HUDEP-2 (cell line): ENCODE results near the gene HCN2.

Experiments used
- DNase-seq, 76 experiments: peaks; one replicate each; lab custom pipeline; 2025; ENCODE audit not compliant: unreplicated experiment in 76 of 76; lab: John Stamatoyannopoulos, UW

HCN2 gene

DNA sequence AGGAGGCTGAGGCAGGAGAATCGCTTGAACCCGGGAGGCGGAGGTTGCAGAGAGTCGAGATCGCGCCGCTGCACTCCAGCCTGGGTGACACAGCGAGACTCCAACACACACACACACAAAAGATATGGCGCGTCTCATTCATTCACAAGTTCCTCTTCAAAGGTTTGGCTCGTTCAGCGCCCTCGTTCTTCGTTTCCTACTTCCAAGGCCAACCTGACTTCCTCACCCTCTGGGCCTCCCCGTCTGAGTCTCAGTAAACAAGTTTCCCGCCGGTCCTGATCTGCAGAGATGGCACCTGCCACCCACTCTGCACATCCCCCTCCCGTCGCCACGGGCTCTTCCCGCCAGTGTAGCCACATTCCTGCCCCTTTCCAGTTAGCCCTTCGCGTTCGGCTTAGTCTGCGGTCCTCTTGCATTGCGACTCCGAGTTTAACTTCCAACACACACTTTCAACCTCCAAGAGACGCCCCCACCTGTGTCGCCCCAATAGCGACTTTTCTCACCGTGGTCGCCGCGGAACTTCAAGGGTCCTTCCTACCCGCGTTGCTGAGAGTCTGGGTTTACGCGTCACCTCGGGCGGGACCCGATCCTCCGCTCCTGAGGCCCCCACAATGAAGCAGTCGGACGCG lies 18.6 kb upstream of the HCN2 start:
- peak in 61 of 76 experiments; percentile 40 to 96 (median 68) for DNase-seq

DNA sequence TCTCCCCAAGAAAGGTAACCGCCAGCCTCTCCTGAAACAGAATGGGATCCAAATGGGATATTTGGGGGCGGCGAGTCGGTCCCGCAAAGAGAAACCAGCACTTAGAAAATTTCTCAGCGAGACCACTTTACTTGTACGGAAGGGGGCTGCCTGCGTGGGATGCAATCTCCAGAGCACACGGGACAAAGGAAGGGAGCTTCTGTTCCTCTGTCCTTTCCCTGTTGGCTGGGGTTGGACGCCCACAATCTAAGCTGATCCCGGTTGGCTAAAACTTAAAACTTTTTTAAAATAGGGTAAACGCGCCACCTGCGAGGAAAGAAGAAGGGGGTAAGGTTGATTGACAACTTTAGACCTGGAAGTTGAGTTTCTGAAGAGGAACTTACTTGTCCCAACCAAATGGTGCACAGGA lies 18.1 kb upstream of the HCN2 start:
- DNase-seq: peak in 46 of 76 experiments; percentile 12 to 83 (median 61)

DNA sequence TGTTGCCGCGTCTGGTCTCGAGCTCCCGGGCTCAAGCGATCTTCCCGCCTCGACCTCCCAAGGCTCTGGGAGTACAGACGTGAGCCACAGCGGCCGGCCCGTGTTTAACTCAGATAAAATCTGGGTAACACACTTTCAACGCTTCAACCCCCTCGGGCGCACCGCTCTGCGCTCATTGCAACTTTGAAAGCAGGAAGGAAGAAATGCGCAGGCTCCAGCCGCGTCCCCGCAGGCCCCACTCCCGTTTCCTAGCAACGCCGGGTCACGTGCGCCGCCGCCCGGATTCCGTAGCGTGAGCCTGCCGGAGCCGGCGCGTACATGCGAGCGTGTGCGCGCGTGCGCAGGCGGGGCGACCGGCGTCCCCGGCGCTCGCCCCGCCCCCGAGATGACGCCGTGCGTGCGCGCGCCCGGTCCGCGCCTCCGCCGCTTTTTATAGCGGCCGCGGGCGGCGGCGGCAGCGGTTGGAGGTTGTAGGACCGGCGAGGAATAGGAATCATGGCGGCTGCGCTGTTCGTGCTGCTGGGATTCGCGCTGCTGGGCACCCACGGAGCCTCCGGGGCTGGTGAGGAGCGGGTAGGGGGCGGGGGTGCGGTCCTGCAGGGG lies 17.4 kb upstream of the HCN2 start, which contains the start of gene BSG:
Gene BSG (plus strand): TSS at position 457 of the 603 bp plus-strand sequence. CDS start 39 bp downstream, at position 496.
- peak; percentile 84 to 100 (median 99) for DNase-seq

DNA sequence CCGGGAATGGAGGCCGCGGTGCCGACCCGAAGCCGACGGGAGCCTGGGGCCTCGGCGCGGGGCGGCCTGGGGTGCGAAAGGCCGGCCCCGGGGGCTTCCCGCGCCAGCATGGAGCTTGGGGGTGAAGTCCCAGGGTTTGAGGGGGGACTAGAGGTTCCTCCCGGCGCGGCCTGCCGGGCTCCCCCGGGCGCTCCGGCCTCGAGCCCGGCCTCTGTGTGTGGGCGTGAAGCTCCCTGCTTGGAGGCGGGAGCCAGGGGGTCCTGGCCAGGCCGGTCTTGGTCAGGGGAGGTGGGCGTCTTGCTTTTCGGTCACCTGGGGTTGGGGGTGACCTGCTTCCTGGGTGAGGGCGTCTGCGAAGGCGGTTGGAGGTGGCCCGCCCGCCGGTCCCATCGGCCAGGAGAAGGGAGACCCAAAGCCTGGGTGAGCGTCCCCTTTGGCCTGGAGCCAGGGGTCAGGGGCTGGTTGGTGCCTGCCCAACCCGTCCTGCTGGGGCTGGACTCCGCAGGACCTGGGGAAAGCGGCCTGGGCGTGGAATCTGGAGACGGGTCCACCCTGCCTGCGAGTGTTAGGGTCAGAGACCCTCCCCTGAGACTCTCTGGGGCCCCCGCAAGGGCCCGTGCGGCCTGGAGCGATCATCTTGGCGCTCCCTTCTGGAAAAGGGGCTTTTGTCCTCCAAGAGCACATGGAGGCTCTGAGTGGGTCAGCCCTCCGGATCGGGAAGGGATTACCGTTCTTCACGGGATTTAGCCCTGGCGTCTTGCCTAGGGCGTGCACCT lies 16.8 kb upstream of the HCN2 start:
- DNase-seq: peak in 35 of 76 experiments; percentile 15 to 77 (median 39)

DNA sequence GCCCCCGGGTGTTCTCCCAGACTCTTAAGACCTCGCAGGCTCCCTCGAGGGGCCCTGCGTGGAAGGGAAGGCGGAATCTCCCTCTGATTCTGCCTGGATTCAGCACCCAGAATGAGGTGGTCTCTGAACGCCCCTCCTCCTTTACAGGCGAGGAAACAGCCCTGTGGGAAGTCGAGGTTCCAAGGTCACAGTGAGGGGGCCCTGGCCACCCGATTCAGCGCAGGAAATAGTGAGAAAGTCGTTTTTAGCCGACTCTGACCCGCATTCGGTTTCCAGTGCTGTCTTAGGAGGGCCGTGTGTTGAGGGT lies 16.2 kb upstream of the HCN2 start:
- peak in 3 of 76 experiments; percentile 18 to 31 (median 28) for DNase-seq

DNA sequence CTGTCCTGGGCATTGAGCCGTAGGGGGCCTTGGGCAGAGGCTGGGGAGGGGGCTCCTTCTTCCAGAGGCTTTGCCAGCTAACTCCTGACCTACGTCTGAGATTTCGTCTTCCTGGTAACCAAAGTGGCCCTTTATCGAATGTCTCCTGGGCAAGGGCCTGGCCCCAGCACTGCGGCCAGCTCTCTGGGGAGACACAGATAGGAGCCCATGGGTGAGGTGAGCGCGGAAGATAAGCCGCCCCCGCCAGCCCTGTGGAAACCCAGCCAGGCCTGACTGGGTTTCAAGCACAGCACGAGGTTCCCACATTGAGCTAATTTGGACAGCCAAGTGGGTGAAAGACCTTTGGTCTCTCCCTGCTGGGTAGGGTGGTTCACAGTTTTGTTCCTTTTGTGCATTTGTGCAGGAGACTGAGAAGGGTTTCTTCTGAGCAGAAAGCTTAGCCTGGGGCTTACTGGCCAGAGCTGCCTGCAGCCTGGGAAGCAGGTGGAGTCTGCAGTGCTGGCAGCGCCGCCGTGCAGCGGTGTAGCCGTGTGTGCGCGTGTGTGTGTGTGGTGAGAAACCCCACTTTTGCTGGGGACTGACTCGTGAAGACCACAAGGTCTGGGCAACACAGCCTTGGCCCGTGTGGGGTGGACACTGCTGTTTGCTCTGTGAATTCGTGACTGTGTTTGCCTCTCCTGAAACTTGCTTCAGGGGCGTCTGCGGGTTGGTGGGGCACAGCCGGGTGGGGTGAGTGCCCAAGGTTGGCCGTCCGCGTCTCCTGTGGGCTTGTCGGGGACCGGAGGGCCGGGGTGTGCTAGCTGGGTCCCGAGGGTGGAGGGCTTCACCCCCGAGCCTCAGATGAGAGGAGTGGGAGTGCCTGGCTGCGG lies 14.8 kb upstream of the HCN2 start:
- DNase-seq: peak in 75 of 76 experiments; percentile 70 to 98 (median 95)

DNA sequence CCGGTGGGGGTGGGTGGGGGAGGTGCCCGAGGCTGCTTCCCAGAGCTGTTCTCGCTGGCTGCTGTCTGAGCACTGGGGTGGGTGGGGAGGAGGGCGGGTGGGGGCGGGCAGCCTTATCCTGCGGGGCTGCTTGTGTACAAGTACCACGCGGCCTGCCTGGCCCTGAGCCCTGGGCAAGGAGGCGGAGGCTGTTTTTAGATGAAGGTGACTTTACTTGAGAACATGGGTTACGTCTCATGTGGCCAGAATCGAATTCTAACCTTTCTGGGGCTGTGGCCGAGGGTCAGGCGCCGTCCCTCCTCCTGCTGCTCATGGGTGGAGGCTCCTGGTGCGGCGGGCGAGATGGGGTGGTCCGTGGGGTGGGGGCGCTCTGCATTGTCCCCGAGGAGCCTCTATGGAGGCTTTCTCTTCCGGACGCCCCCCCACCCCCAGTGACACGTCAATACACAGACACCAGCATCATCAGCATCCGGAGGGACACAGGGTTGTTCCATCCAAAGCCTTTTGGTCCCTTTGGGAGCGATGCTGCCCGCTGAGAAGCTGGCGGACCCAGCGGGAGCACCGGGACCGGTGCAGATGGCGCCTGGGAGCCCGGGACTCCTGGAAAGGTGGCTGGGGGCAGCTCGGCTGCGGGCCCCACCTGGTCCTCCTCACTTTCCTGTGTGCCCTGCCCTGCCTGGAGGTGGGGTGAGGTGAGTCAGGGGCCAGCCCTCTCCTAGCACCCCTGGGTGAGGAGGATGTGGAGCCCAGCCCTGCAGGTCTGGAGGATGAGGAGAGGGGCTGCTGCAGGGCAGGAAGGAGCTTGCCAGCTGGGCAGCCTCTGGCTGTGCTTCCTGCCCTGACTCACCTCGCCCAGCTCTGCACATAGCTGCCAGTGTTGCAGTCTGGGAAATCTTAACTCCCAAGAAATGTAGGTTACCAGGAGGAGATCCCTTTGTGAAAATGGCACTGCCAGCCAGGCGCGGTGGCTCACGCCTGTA lies 13.9 kb upstream of the HCN2 start:
- peak in 73 of 76 experiments; percentile 62 to 97 (median 91) for DNase-seq

DNA sequence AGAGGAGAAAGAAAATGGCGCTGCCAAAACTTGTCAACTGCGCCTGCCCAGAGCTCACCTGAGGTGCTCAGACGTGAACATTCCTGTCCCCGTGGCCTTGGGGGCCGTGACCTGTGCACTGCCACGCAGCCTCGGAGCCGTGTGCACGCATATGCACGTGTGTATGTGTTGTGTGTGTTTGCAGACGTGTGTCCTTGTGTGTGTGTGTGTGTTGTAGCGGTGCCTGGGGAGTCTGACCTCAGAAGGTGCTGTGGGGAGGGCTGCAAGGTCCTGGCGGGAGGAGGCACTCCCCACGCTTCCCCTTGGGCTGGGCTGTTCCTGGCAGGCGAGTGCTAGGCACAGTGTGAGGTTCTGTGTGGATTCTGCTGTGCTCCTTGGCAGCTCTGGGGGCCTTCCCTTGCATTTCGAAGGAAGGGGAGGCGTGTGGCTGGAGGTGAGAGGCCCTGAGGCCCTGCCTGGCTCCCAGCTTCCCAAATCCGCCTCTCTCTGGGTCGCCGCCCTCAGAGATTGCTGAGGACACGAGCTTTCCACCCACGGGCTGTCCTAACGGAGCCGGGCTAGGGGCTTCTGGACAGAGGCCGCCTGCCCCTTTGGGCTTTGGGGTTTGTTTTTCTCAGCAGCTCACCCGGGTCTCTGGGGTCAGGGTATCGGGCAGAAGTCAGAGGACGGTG lies 12.8 kb upstream of the HCN2 start:
- no peak for DNase-seq

DNA sequence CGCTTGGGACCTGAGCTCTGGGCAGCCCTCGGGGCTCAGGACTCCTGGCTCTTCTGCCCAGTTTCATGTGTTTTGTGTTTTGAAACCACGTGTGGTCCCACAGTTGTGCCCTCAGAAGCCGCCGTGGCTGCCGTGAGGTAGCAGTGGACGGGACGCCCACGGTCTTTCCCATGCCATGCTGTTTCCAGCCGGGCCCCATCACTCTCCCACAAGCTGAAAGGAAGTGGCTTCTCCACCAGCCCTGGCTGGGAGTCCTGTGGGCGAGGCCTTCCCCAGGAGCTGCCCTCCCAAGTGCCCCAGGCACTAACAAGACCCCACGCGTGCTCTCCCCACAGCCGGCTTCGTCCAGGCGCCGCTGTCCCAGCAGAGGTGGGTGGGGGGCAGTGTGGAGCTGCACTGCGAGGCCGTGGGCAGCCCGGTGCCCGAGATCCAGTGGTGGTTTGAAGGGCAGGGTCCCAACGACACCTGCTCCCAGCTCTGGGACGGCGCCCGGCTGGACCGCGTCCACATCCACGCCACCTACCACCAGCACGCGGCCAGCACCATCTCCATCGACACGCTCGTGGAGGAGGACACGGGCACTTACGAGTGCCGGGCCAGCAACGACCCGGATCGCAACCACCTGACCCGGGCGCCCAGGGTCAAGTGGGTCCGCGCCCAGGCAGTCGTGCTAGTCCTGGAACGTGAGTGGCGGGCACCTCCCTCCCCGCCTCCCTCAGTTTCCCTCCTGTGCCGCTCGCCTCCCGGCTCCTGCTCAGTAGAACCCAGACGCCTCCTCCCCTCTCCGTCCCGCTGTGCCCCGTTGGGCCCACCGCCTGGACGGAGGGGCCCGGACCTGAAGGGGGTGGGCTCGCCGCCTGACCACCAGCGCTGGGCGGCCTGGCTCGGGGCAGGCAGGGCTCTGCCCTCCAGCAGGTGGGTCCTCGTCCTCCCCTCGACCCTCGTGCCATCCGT lies 12.0 kb upstream of the HCN2 start:
- DNase-seq: no peak

DNA sequence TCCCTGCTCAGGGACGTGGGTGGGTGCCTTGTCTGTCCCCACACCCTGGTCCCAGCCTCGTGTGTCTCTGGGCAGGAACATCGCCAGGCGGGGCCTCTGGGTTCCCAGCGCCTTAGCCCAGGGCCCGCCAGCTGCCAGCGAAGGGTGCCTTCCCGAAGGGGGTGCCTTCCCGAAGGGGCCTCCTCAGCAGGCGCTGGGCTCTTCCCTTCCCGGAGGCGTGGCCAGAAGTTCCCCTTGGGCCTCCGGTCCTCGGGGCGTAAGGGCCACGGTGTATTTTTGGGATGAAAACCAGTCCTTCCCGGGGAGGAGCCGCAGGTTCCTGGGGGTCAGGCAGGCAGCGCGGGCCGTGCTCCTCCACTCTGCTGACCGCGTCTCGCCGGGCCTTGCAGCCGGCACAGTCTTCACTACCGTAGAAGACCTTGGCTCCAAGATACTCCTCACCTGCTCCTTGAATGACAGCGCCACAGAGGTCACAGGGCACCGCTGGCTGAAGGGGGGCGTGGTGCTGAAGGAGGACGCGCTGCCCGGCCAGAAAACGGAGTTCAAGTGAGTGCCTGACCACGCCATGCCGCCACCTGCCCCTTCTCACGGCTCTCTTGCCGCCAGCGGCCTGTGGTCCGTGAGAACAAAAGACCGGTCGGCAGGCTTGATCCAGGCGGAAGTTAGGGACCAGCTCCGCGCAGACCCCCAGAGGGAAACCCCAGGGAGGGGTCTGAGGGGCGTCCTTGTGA lies 10.4 kb upstream of the HCN2 start:
- no peak for DNase-seq

DNA sequence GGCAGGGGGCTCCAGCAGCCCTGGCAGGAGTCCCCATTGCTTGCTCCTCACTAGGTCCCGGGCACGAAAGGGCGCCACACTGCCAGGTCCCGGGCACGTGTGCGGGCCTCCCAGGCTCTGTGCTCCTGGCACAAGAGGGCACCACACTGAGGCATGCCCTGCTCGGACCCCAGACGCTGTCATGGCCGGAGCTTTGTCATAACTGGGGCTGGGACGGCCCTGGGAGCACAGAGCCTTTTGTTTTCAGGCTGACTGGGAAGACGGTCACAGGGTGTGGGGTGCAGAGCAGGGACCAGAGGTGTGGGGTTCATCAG lies 9.9 kb upstream of the HCN2 start:
- DNase-seq: no peak

DNA sequence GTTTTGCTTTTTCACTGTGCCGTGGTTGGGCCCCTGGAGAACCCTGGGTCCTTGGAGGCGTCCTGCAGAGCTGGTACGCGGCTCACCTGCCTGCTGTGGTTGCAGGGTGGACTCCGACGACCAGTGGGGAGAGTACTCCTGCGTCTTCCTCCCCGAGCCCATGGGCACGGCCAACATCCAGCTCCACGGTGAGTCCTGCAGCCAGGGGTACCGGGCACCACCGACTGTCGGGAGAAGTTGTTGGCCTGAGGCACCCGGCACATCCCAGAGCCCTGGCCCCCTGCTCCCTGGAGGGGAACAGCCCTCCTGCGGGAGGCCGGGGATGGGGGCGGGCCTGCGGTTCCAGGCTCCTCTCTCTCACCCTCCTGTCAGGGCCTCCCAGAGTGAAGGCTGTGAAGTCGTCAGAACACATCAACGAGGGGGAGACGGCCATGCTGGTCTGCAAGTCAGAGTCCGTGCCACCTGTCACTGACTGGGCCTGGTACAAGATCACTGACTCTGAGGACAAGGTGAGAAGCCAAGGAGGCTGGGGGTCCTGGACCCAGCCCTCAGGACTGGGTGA lies 9.3 kb upstream of the HCN2 start:
- no peak for DNase-seq

DNA sequence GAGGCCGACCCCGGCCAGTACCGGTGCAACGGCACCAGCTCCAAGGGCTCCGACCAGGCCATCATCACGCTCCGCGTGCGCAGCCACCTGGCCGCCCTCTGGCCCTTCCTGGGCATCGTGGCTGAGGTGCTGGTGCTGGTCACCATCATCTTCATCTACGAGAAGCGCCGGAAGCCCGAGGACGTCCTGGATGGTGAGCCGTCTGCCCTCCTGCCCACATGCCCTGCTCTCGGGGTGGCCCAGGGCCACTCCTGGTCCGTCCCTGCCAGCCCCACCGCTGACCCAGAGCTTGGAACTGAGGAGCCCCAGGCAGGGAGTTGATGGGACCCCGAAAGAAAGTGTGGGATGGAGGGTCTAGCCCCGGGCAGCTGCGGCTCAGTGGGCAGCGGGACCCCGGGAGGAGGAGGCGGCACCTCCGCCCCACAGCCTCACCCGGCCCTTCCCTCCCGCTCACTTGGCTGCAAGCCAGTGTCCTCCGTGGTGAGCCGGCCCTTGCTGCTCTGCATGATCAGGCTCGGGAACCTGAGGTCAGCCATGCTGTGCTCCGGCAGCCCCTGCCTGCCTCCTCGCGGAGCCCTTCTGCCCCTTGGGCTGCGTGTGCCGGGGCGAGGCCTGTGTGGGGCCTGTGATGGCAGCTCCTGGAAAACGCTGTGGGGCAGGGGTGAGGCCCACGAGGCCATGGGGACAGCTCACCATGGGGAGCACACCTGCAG lies 8.1 kb upstream of the HCN2 start:
- peak in 24 of 76 experiments; percentile 17 to 70 (median 30) for DNase-seq

DNA sequence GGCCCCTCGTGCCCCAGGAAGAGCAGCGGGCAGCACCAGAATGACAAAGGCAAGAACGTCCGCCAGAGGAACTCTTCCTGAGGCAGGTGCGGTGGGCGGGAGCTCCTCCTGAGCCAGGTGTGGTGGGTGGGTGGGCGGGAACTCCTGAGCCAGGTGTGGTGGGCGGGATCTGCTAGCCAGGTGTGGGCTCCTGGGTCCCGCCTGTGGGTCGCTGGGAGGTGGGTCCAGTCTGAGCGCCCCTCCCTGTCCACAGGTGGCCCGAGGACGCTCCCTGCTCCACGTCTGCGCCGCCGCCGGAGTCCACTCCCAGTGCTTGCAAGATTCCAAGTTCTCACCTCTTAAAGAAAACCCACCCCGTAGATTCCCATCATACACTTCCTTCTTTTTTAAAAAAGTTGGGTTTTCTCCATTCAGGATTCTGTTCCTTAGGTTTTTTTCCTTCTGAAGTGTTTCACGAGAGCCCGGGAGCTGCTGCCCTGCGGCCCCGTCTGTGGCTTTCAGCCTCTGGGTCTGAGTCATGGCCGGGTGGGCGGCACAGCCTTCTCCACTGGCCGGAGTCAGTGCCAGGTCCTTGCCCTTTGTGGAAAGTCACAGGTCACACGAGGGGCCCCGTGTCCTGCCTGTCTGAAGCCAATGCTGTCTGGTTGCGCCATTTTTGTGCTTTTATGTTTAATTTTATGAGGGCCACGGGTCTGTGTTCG lies 7.0 kb upstream of the HCN2 start:
- peak in 3 of 76 experiments; percentile 21 to 41 (median 30) for DNase-seq

DNA sequence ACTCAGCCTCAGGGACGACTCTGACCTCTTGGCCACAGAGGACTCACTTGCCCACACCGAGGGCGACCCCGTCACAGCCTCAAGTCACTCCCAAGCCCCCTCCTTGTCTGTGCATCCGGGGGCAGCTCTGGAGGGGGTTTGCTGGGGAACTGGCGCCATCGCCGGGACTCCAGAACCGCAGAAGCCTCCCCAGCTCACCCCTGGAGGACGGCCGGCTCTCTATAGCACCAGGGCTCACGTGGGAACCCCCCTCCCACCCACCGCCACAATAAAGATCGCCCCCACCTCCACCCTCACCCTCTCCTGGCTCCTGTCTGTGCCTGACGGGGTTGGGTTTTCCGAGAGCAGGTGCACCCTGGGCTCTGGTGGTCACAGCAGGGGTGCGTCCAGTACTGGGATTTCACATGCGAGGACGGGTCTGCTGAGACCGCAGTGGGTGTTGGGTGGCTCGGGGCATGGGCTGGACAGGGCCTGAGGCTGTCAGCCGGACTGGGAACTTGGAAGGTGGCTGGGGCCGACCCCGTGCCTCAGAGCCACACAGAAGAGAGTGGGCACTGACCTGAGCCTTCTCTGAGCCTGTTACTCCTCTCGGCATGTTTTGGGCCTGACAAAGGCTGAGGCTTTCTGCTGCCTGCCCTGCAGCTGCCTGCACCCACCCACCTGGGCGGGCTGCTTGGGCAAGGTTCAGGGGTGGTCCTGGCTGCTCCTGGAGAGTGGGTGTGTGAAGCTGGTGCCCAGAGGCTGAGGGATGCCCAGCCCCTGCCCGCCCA lies 6.3 kb upstream of the HCN2 start:
- peak in 2 of 76 experiments; percentile 38 to 46 for DNase-seq
